K562 (cell line): ENCODE data around the gene FOSL1. TPM values are rescaled to one million over a fixed set of nuclear protein-coding genes. Genes with fewer than 3 reads are reported as not detected.

Source experiments
- CHD7 ChIP-seq: fragments of 200-600 bp; sonication (generic); IDR thresholded peaks from one replicate; pipeline ENCODE4 v1.6.1; 2012; ENCODE audit warnings: mild to moderate bottlenecking, low read depth, low read length, inconsistent platforms
- HBP1 ChIP-seq: fragments of 450-650 bp; formaldehyde crosslinking; IDR thresholded peaks from 2 replicates; pipeline ENCODE4 v1.4.0; 2022; ENCODE audit warnings: missing genetic modification characterization
- JUN ChIP-seq, 2 experiments: sonication (generic) in 1 of 2; formaldehyde crosslinking in 1 of 2; IDR thresholded peaks; 2 replicates each; pipeline versions ENCODE4 v1.6.1 to v1.8.0; 2012 to 2022; ENCODE audit warnings: borderline replicate concordance in 2 of 2, mild to moderate bottlenecking in 2 of 2, improper control_type of control experiment in 1 of 2, low read depth in 1 of 2, low read length in 1 of 2, missing genetic modification reagents in 1 of 2
- KLF13 ChIP-seq: fragments of 450-650 bp; IDR thresholded peaks from 2 replicates; pipeline ENCODE4 v1.6.1; 2016; ENCODE audit warnings: missing genetic modification characterization, low read depth, mild to moderate bottlenecking, missing compliant biosample characterization, moderate library complexity, borderline replicate concordance
- MECOM ChIP-seq: fragments of 250-450 bp; sonication (Bioruptor Pico); IDR thresholded peaks from 2 replicates; pipeline ENCODE4 v1.8.0; 2022; ENCODE audit warnings: inconsistent platforms
- RFX7 ChIP-seq: fragments of 250-450 bp; sonication (Bioruptor Pico); IDR thresholded peaks from 2 replicates; pipeline ENCODE4 v1.5.1; 2021; ENCODE audit warnings: mild to moderate bottlenecking
- THAP12 ChIP-seq: fragments of 250-450 bp; sonication (Bioruptor Pico); IDR thresholded peaks from 2 replicates; pipeline ENCODE4 v1.9.0; 2021; ENCODE audit warnings: mild to moderate bottlenecking, inconsistent platforms
- THRB ChIP-seq: fragments of 450-650 bp; formaldehyde crosslinking; conservative IDR thresholded peaks from 2 replicates; pipeline ENCODE4 v1.4.0; 2022; ENCODE audit warnings: mild to moderate bottlenecking, missing genetic modification characterization
- ZNF143 ChIP-seq: sonication (generic); formaldehyde crosslinking; IDR thresholded peaks from 2 replicates; pipeline ENCODE4 v1.9.0; 2022; ENCODE audit warnings: mild to moderate bottlenecking, missing genetic modification reagents
- polyA plus RNA-seq, 8 experiments: library from polyadenylated mRNA; depleted of rRNA in 4 of 8; stranded (reverse) in 5 of 8; unstranded in 3 of 8; fragments of >200 nt; fragmentation: Nextera tagmentation in 2 of 8; fragmentation: Illumina TruSeq in 1 of 8; extraction: Ambion mirVana in 2 of 8; extraction: Trizol in 1 of 8; gene quantifications; 2 replicates each; pipeline versions ENCODE4 v1.2.1 to v1.2.3, GENCODE V29; 2011 to 2014; ENCODE audit warnings: inconsistent platforms in 1 of 8, missing spikeins in 1 of 8
- total RNA-seq, 7 experiments: library from RNA; depleted of rRNA in 6 of 7; stranded (reverse); fragments of >200 nt in 6 of 7; fragmentation: Illumina TruSeq in 2 of 7; extraction: Trizol in 2 of 7; gene quantifications; 2 replicates each; pipeline versions ENCODE4 v1.2.1 to v1.2.3, GENCODE V29; 2011 to 2021; ENCODE audit warnings: low replicate concordance in 1 of 7

The FOSL1 gene
- total and polyA plus RNA-seq, 9 of the 15 experiments (the other 6 are each of a cell fraction or from before 2014, with no cell fraction given), result 3.5 to 39.6 (median 10.0) TPM

GRCh38 chr11:65851811-65852507, 48.2 kb downstream of the FOSL1 start (continued):
- peak; percentile 75; the same call in 1 of the 2 replicates for TF ChIP-seq HBP1
- TF ChIP-seq THRB (CRISPR knock-in tag), result peak; percentile 95
- no peak for TF ChIP-seq JUN (IDR thresholded peaks at IDR 0.05; ENCODE audit: borderline replicate concordance, low read depth, low read length)
- TF ChIP-seq JUN (CRISPR knock-in tag; IDR thresholded peaks at IDR 0.05; ENCODE audit: borderline replicate concordance), result 0 out of 2 replicates have a peak, but pooled peaks have one; percentile 71
- no peak for TF ChIP-seq KLF13 (tag)
- no peak for TF ChIP-seq MECOM (CRISPR knock-in tag)
- no peak for TF ChIP-seq RFX7 (CRISPR knock-in tag)
- TF ChIP-seq CHD7, result no peak
- TF ChIP-seq ZNF143 (CRISPR knock-in tag), result peak; percentile 40; the same call in 1 of the 2 replicates
- no peak for TF ChIP-seq THAP12 (CRISPR knock-in tag)
